ENCODE results near the gene SPESP1.
"Not testable (repeated sequence)": the region's sequence is repeated elsewhere in the genome, so short reads cannot be mapped to it uniquely, and the experiment has no call there.

Gene SPESP1

GRCh38 chr15:68930268-68931022 lies at the start of gene SPESP1:
SPESP1 (plus strand) TSS chr15:68930525; CDS start chr15:68930654, 129 bp downstream.
- DNase-seq = peak; percentile 86

- peak; percentile 56 for DNase-seq
These were observed 45.3 kb upstream of the SPESP1 start for GRCh38 chr15:68885070-68885469.

GRCh38 chr15:68887120-68887519 lies 43.2 kb upstream of the SPESP1 start:
- no peak for DNase-seq

DNA sequence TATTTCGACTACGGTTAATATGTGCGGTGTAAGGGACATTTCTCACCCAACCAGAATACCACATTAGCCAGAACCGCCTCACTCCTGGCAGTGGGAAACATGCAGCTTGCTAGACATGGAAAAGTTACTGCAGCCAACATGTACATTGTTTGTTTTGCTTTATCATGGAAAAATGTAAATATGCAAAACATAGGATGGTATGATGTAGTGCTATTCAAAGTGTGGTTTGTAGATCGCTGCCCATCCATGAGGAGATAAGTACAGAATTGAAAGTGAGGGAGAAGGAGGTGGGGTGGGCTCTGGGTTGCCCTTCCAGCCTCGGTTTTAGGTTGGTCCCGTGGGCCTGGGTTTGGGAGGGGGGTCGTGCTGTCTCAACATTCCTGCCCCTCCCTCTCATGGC lies 42.5 kb upstream of the SPESP1 start:
- DNase-seq = no peak

DNA sequence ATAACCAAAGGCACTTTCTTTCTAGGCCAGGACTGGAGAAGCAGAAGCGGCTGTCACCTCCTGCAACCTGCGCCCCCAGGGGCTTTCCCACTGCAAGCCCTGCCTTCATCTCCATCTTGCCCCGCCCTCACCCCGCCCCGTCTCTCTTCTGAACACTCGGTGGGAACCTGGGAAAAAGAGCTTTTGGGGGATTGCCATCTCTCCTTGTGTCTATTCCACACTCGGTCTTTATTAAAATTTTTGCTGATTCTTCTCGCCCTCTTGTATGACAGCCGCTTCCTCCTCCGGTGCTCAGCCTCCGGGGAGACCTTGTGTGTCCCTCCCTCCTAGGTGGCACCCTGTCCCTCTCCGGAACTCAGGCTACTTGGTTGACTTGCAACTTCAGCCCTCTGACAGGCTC lies 41.9 kb upstream of the SPESP1 start:
- no peak for DNase-seq

- DNase-seq = no peak
These were observed 36.1 kb upstream of the SPESP1 start for GRCh38 chr15:68894208-68894607.

DNA sequence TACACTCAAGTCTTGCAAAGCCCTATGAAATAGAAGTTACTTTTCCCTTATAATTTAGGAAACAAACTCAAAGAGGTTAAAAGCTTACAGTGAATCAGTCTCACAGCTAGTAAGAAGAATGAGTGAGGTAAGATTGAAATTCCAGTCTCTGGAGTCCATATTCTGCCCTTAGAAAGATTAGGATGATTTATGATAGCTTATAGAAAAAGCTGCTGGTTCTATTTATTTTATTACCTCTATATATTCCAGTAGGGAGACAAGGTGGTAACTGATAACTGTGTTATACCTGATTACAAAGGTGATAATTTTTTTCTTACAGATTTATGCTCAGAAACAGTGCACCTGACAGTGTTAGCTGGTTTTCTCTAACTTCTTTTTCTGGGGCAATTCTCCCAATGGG lies 34.1 kb upstream of the SPESP1 start:
- DNase-seq = no peak

DNA sequence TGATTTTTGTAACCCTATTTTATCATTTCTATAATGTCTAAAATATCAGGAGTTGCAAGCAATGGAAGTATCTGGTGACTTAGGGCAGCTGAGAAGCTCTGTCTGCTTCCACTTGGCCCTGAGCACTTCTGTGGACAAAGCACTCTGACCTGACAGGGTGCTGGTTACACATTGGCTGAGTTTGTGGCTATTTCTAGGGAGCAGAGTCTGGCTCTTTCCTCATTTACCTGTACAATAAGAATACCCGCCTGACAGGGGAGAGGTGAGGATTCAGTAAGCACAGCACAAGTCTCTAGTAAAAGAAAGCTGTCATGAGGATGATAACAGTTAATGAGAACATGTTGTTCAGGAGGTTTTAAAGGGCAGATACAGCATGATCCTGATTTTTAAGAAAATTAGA lies 33.3 kb upstream of the SPESP1 start:
- no peak for DNase-seq

DNA sequence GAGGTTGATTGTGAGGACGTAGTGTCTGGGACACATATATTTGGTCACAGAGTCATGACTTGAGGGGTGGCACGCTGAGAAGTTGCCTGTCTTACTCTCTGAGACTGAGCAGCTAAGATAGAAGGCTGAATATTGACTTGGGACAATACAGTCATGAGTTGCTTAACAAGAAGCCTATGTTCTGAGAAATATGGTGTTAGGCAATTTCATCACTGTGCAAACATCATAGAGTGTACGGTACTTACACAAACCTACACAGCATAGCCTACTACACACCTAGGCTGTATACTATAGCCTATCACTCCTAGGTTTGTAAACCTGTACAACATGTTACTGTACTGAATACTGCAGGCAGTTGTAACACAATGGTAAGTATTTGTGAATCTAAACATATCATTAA lies 30.3 kb upstream of the SPESP1 start:
- no peak for DNase-seq

DNA sequence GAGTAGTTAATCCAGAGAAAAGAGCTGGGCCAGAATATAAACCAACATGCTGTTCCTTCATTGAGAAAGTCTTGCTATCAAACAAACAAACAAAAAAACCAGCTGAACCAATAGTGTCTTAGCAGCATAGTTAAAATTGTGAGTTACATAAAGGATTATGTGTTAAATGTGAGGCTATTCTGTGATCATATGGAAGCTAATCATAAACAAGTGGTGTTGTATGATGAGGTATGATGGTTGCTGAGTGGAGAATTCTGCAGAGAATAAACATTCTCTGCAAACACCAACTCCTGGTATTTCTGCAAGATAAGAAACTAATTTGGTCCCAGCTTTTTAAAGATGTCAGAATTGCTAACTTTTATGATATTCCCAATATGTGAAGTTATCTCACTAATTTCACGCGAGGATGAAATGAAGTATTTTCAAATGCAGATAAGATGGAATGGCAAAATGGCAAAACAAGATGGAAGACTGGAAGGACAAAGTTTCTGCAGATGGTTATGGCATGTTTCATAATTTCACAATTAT lies 22.9 kb upstream of the SPESP1 start:
- DNase-seq = no peak

GRCh38 chr15:68909601-68910100 lies 20.7 kb upstream of the SPESP1 start:
- DNase-seq = no peak

- DNase-seq = no peak
These were observed 20.0 kb upstream of the SPESP1 start for GRCh38 chr15:68910341-68910740.

DNA sequence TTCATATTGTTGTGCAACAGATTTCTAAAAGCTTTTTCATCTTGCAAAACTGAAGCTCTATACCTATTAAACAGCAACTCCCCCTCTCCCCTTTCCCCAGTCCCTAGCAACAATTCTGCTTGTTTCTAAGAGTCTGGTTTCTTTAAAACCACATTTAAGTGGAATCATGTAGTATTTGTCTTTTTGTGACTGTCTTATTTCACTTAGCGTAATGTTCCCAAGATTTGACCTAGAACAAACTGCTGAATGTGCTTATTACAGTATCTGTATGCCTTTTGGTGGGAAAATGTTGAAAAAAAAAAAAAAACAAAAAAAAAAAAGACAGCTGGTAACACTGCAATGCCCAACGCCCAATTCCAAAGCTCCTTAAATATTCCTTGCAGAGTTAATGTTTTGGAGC lies 19.5 kb upstream of the SPESP1 start:
- DNase-seq = no peak

GRCh38 chr15:68921926-68922325 lies 8.4 kb upstream of the SPESP1 start:
- DNase-seq = no peak

GRCh38 chr15:68924866-68925560 lies 5.3 kb upstream of the SPESP1 start:
- peak; percentile 78 for DNase-seq

DNA sequence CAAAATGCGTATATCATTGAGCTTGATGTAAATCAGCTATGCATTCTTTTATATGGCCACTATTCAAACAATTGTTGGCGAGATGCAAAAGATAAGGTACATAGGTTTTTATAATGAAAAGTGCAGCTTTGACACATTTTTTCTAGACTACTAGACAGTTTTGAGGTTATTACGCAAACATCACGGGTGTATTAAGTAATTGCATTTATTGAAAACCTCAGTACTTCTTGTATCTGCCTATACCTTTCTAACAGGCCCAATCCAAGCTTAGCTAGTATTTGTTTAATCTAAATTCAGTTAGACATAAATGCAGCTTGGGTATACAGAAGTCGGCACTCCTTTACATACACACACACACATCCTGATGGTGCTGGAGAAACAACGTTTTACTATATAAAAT lies 2.7 kb downstream of the SPESP1 start:
- DNase-seq = no peak

- DNase-seq = no peak
These were observed 4.0 kb downstream of the SPESP1 start for GRCh38 chr15:68934341-68934740.

DNA sequence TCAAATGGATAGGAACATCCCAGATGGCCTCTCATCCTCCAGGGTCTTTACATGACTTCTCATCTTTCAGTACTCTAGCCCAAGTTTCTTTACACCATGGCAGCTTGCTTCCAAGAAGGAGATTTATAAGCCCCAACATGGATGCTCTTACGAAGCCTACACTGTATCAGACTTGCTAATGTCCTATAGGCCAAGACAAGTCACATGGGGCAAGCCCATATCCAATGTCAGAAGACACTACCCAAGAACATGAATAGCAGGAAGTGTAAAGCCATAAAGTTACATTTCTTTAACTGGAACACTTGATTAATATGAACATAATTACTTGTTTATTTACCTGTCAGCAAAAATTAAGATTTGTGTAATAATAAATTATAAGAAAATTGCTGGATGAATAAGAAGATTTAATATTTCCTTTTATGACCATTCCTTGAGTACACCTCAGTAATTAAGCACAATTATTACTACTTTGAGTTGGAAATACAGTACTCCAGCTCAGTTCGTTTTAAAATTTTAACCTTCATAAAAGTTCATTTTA lies 5.1 kb downstream of the SPESP1 start:
- no peak for DNase-seq

DNA sequence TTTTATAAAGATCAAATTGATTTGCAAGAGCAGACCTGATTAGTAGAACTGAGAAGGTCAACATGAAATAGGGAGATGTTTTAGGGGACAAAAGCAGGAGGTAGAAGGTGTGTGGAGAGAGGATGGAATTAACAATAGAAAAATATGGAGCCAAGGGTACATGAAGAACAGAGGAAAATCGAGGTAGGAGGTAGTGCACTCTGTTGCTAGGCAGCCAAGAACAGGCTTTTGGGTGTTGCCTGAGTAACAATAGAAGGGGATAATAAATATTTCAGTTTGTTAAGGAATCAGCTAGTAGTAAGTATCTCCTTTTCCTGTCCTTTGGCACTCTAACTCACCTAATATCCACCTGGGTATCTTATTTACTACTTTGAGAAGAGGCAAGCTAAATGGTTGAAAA lies 9.2 kb downstream of the SPESP1 start:
- no peak for DNase-seq

DNA sequence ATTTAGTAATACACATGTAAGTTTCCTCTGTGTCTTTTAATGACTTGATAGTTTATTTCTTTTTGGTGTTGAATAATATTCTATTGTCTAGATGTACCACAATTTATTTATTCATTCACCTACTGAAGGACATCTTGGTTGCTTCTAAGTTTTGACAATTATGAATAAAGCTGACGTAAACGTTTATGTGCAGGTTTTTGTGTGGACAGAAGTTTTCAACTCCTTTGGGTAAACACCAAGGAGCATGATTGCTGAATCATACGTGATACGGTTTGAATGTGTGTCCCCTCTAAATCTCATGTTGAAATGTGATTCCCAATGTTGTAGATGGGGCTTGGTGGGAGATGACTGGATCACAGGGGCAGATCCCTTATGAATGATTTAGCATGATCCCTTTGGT lies 21.5 kb downstream of the SPESP1 start:
- no peak for DNase-seq

DNA sequence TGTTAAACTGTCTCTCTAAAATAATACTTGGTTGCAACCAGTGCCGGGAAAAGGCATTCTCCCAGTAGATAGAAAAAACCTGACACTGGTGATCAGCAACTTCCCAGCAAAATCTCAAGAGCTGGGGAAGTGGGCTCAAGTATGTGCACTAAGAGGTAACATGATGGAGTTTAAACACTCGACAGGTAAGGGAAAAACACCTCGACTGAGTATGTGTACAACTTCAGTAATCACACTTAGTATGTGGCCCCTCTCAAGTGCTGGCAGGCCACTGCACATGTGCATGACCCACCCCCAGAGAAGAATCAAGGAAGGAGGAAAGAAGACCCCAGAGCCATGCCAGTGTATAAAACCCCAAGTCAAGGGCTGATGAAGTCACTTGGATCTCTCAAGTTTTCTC lies 27.4 kb downstream of the SPESP1 start:
- DNase-seq = no peak

DNA sequence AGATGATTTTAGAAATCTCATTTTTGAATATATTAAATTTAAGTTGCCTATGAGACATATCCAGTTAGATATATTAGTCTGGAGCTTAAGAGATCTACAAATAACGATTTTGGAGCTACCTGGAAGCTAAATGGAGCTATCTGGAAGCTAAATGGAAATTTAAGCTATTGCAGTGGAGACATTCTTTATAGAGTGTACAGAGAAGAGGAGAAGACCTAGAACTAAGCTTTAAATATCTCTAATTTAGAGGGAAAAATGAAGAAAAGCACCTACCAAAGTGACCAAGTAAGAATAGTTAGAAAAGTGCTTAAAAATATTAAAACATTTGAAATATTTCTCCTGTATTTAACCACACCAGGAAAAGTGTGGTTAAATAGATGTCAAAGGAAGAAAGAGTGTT lies 28.3 kb downstream of the SPESP1 start:
- no peak for DNase-seq

DNA sequence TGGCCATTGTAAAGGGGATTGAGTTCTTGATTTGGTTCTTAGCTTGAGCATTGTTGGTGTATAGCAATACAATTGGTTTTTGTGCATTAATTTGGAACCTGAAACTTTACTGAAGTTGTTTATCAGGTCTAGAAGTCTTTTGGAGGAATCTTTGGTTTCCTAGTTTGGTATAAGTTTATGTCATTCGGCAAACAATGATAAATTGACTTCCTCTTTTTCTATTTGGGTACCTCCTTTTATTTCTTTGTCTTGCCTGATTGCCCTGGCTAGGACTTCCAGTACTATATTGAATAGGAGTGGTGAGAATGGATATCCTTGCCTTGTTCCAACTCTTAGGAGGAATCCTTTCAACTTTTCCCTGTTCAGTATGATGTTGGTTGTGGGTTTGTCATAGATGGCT lies 32.1 kb downstream of the SPESP1 start:
- DNase-seq = no peak

DNA sequence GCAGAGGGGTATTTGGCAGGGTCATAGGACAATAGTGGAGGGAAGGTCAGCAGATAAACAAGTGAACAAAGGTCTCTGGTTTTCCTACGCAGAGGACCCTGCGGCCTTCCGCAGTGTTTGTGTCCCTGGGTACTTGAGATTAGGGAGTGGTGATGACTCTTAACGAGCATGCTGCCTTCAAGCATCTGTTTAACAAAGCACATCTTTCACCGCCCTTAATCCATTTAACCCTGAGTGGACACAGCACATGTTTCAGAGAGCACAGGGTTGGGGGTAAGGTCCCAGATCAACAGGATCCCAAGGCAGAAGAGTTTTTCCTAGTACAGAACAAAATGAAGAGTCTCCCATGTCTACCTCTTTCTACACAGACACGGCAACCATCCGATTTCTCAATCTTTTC lies 33.4 kb downstream of the SPESP1 start:
- not testable (repeated sequence) for DNase-seq
